Ishikawa (cell line): ENCODE results near the gene SPDYE4.

Experiments used
- CREB1 ChIP-seq: IDR thresholded peaks from 2 replicates; pipeline ENCODE4 v1.6.1; 2012; ENCODE audit warnings: low read depth
- REST ChIP-seq: IDR thresholded peaks from 2 replicates; pipeline ENCODE4 v1.6.1; 2012; ENCODE audit warnings: low read depth, mild to moderate bottlenecking
- TCF12 ChIP-seq: IDR thresholded peaks from 2 replicates; pipeline ENCODE4 v1.6.1; 2012; ENCODE audit warnings: low read depth
- TEAD4 ChIP-seq: IDR thresholded peaks from 2 replicates; pipeline ENCODE4 v1.6.1; 2012
- ZBTB7A ChIP-seq: IDR thresholded peaks from 2 replicates; pipeline ENCODE4 v1.6.1; 2012; ENCODE audit warnings: low read depth
- TF ChIP-seq, protein P1 (sequence below): IDR thresholded peaks from 2 replicates; pipeline ENCODE4 v1.6.1; 2012

- TF ChIP-seq REST (no peak), TCF12 (no peak), CREB1 (no peak), TEAD4 (no peak), ZBTB7A (no peak)
- TF ChIP-seq, protein P1, sequence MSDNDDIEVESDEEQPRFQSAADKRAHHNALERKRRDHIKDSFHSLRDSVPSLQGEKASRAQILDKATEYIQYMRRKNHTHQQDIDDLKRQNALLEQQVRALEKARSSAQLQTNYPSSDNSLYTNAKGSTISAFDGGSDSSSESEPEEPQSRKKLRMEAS = no peak
Measured at GRCh38 chr17:8757189-8757588, 1.2 kb downstream of the SPDYE4 start.
